HG03575 (cell line): ENCODE data around the gene MACC1.
A peak's percentile ranks its signal among the peaks of the same experiment; 100 is the strongest.

ENCODE experiments used
- ATAC-seq: cut with Tn5 transposase; IDR thresholded peaks from one replicate; pipeline ENCODE4 v1.9.1; 2021; ENCODE audit not compliant: unreplicated experiment, insufficient number of reproducible peaks, low FRiP score; ENCODE audit errors: extremely low read depth

Gene MACC1, protein sequence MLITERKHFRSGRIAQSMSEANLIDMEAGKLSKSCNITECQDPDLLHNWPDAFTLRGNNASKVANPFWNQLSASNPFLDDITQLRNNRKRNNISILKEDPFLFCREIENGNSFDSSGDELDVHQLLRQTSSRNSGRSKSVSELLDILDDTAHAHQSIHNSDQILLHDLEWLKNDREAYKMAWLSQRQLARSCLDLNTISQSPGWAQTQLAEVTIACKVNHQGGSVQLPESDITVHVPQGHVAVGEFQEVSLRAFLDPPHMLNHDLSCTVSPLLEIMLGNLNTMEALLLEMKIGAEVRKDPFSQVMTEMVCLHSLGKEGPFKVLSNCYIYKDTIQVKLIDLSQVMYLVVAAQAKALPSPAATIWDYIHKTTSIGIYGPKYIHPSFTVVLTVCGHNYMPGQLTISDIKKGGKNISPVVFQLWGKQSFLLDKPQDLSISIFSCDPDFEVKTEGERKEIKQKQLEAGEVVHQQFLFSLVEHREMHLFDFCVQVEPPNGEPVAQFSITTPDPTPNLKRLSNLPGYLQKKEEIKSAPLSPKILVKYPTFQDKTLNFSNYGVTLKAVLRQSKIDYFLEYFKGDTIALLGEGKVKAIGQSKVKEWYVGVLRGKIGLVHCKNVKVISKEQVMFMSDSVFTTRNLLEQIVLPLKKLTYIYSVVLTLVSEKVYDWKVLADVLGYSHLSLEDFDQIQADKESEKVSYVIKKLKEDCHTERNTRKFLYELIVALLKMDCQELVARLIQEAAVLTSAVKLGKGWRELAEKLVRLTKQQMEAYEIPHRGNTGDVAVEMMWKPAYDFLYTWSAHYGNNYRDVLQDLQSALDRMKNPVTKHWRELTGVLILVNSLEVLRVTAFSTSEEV

DNA sequence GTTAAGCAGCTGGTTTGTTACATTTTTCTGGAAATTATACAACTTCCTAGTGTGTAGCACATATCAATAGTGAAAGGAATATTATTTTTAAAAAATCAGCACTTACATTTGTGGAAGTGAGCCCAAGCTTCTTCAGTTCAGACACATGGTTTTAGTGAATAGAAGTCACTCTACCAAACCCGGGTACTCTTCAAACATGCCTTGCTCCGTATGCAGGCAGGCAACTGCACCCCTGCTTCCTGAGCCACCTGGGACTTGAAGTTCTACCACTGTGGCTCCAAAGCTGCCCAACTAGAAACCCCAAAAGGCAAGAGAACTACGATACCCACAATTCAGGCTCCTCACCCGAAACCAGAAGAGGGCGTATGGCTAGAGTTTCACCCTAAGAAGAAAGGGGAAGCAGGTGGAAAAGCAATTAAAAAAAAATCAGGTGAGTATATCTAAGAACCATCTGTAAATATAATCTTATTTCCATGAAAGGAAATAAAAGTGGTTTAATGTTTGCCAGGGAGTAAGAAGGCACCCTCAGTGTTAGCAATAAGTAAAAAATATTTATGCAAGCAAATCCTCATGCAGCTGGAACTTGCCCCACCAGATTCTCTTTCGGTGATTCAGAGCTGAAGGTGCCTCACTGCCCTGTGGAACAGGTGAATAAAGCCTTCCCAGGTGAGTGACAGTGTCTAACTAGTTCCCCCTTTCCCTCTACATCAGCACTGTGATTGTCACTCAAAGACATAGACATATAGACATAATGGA is at the start of gene MACC1:
Gene MACC1 (minus strand): TSS at position 192 of the 756 bp plus-strand sequence. CDS start 55,522 bp downstream, outside the sequence.
- ATAC-seq, result peak; percentile 43

DNA sequence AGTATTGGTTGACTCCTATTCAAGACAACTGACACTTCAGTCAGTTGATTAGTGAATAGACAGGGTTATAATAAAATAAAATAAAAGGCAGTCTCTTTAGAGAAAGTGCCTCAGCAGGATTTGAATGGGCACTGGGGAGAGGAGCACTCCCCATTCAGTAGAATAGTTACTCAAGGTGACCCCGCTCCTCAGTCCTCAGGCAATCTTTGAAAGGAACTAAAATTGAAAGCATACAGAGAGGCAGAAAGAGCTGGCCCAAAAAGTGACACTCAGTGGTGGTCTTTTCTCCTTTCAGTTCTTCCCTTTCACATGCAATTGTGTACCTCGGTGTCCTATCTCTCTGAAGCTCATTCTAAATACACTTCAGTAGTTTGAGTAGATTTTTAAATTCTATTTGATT is 47.4 kb upstream of the MACC1 start:
- no peak for ATAC-seq

GRCh38 chr7:20260223-20260622 is 43.0 kb upstream of the MACC1 start:
- no peak for ATAC-seq

- no peak for ATAC-seq
Observed at GRCh38 chr7:20257212-20257611, 40.0 kb upstream of the MACC1 start.

- no peak for ATAC-seq
Observed at GRCh38 chr7:20249920-20250319, 32.7 kb upstream of the MACC1 start.

GRCh38 chr7:20249376-20249775 is 32.2 kb upstream of the MACC1 start:
- no peak for ATAC-seq

- ATAC-seq, result no peak
Observed at GRCh38 chr7:20246236-20246635, 29.1 kb upstream of the MACC1 start.

DNA sequence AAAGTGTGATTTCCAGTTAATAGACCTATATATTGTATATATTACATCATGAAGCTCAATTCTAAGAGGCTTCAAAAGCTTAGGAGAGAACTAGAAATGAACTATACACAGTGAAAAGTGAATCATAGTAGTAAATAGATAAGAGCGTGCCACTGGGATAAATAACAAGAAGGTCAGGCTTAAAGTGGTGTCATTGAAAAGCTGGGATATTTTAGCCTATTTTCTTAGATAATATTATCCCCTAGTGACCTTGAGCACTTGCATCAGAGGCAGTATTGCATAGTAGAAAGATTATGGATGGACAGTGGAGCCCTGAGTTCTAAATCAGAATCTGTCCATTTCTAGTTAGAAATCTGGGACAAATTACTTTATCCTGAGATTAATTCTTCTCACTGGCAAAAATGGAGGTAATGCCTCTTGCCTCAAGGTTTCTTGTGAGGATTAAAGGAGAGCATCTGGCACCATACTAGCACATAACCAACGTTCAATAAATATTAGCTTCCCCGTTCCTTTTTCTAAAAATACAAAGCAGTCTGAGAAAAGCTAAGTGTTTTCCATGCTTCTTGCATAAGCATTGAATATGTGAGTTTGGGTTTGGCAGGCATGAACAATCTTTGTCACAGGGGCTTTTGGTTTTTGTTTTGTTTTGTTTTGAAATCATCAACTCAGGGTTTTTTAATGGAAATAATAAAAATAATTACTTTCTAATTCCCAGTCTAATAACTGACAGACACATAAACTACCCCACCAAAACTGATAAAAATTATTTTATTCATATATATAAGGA is 27.3 kb upstream of the MACC1 start:
- no peak for ATAC-seq

DNA sequence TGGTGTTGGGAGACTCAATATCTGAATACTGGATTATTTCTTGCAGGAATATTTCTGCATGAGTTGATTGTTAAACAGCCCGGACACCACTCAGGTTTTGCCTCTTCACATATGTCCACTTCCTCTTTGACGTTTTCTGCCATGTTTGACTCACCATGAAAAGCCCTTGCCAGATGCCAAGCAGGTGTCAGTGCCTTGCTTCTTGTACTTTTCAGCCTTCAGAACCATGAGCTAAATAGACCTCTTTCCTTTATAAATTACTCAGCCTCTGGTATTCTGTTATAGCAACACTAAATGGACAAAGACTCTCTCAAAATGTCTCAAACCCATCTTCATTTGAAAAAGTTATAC is 24.7 kb upstream of the MACC1 start:
- ATAC-seq, result no peak

DNA sequence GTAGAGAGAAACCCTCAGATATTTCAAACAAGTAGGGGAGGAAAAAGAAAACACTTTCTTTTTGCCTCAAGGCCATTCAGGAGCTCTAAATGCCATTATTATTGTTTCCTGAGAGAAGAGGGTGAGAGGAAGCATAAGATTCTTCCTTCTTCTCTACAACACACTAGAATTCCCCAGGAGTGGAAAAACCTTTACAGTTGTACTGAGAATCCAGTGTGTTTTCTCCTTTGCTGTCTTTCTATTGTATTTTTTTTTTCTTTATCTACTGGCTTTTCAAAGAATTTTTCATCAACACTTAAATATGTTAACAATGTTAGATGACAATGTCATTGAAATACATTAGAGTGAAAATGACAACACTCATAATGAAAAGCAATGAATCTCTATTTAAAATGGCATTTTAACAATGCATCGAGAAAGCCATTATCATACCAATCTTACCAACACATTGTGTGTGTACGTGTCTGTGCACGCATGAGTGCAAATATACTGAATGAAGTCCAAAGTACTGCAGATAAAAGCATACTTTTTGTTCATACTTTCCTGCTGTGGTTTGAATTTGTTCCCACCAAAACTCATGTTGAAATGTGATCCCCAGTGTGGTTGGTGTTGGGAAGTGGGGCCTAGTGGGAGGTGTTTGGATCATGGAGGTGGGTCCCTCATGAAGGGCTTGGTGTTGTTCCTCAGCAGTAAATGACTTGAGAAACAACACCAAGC is 24.2 kb upstream of the MACC1 start:
- ATAC-seq, result no peak

- no peak for ATAC-seq
Observed at GRCh38 chr7:20240080-20240926, 23.1 kb upstream of the MACC1 start.

GRCh38 chr7:20238754-20239324 is 21.7 kb upstream of the MACC1 start:
- ATAC-seq, result peak; percentile 72

DNA sequence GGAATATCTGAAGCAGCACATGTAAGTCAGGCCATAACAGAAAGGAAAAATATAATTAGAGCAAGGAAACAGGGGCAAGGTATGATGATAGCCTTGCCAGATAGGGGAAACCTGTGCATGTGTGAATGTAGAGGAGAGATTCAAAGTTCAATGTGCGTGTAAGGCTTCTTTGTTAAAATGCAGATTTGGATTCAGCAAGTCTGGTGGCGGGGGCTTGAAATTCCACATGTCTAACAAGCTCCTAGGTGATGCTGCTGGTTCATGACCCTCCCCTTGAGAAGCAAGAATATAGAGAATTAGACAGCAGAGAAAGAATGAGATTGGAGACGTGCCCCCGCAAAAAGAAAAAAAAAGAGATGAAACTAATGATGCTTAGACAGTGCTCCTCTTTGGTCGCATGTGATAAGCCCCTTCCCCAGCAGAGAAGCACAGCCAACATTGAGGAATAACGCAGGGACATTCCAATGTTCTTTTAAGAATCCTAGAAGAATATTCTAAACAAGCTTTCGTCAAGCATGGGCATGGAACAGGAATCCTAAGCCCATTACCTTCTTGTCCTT is 21.1 kb upstream of the MACC1 start:
- ATAC-seq, result no peak

DNA sequence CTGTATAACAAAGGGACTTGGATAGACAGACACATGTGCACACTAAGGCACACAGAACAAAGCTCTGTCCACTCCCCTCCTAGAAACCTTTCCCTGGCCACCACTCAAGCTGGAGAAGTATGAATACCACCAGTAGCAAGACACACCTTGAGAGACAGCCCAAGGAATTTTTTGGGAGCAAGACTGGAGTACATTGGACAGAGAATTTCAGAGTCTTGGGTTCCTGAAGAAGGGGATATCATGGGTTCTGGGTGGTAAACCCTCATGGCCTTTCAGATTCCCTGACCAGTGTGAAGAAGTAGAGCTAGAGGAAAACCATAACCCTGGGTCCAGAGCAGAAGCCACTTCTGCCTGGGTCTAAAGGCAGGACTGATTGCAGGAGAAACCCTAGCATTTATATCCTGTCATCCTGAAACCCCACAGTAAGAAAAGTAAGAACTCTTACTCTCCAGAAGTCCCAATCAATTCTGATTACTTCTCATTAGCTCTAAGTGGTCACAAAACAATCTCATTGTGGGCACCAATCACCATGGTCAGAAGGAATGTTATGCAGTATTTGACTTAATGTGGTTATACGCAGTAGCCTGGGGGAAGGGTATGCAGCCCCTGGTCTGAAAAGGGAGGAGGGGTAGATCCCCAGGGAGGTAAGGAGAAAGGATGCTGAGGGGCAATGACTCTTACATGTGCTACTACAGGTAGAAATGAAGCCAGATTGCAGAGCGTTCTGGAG is 20.4 kb upstream of the MACC1 start:
- ATAC-seq, result no peak

- no peak for ATAC-seq
Observed at GRCh38 chr7:20236790-20237189, 19.6 kb upstream of the MACC1 start.

- ATAC-seq, result no peak
Observed at GRCh38 chr7:20236043-20236442, 18.9 kb upstream of the MACC1 start.
